ENCODE results near the gene GRID1. TPM values are rescaled to one million over a fixed set of nuclear protein-coding genes. Genes with fewer than 3 reads are reported as not detected.

Gene GRID1
- total and polyA plus RNA-seq, 9 of the 15 experiments (the other 6 are each of a cell fraction or from before 2014, with no cell fraction given), result 0.01 to 7.2 (median 1.2) TPM

DNA sequence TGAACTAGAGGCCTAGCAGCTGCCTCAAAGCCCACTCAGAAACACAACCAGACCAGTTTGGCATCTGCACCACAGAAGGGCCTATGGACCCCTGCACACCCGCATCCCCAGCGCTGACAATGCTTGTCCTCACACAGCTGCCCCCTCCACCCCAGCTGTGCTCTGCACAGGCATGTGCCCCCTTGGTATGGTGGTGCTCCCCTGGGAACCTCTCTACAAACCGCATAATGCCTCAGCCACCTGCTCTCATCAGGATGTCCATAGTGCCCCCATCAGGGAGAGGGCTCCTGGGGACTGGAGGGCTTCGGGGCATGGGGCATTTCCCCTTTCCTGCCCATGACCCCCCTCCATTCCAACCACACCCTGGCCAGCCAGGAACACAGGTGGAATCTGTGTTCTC, 347.5 kb downstream of the GRID1 start:
- POLR2A ChIA-PET, result interaction anchor here (1.0 kb wide), 1 partner anchor 12 kb away, joined by 3 read pairs; no protein-coding TSS in a partner anchor
- intact Hi-C loops (cut with micrococcal nuclease) (no loop called here), in situ Hi-C loops (cut with MboI) (no loop called here)
- Histone ChIP-seq H3K27ac (ENCODE audit: extremely low read depth, low read depth, low read length) (no peak overlapping the region), H3K4me3 (no peak overlapping the region), H3K36me3 (ENCODE audit: control insufficient read depth, insufficient read depth, low read length) (no peaks in the 10 kb centered on the region), H2AFZ (ENCODE audit: low read depth, low read length) (no peak overlapping the region), H3K27me3 (ENCODE audit: control insufficient read depth in 2 of 2, insufficient read depth in 2 of 2, low read length in 2 of 2) (peaks cover 4 to 29% of the 10 kb centered on the region in 2 experiments; a peak in 2 of 5 replicates), H3K79me2 (ENCODE audit: control insufficient read depth, insufficient read depth, low read length) (no peaks in the 10 kb centered on the region), H4K20me1 (replicated peaks; ENCODE audit: control insufficient read depth, insufficient read depth, low read length) (peaks cover 4% of the 10 kb centered on the region; the same call in 1 of the 2 replicates), H3K9ac (ENCODE audit: insufficient read depth in 1 of 2, low read depth in 2 of 2, low read length in 2 of 2) (no peak overlapping the region), H3K4me2 (ENCODE audit: insufficient read depth, low read length) (no peak overlapping the region), H3K9me1 (ENCODE audit: control insufficient read depth, insufficient read depth, low read length) (no peaks in the 10 kb centered on the region), H3K9me3 (replicated peaks; ENCODE audit: control insufficient read depth, insufficient read depth, low read depth, low read length) (no peaks in the 10 kb centered on the region), H3K4me1 (replicated peaks in 1 of 2; ENCODE audit: control insufficient read depth in 2 of 2, insufficient read depth in 2 of 2, low read length in 2 of 2) (peaks cover 4% of the 10 kb centered on the region in 2 experiments; a peak in 2 of 5 replicates)
- no peak for ATAC-seq
- 0% methylated on average over 4 of the region's 4 CpGs for WGBS (ENCODE audit: insufficient coverage, low coverage, missing lambda C conversion rate)
- no peak for FAIRE-seq
- CTCF ChIA-PET (ENCODE audit: low intra/inter-chr PET ratio), result no interaction called here
- BruUV-seq (replicated peaks), result no TSS peak
- TF ChIP-seq ZNF41 (CRISPR knock-in tag; conservative IDR thresholded peaks at IDR 0.05) (no peak), SAFB (IDR thresholded peaks at IDR 0.05; ENCODE audit: borderline replicate concordance, low read depth, low read length) (no peak), EGR1 (conservative IDR thresholded peaks at IDR 0.05) (no peak), BRF1 (IDR thresholded peaks at IDR 0.05; ENCODE audit: borderline replicate concordance, extremely low read depth, insufficient read length) (no peak), ZNF507 (tag; conservative IDR thresholded peaks at IDR 0.05) (no peak), ZNF707 (CRISPR knock-in tag; conservative IDR thresholded peaks at IDR 0.05) (no peak), POLR2G (IDR thresholded peaks at IDR 0.05; ENCODE audit: low read depth, low read length) (no peak), FUS (optimal IDR thresholded peaks at IDR 0.05; ENCODE audit: low read depth, low read length) (no peak), GABPB2 (CRISPR knock-in tag; conservative IDR thresholded peaks at IDR 0.05) (no peak), ZNF764 (CRISPR knock-in tag; IDR thresholded peaks at IDR 0.05; ENCODE audit: low read depth) (no peak), ZNF324 (CRISPR knock-in tag; IDR thresholded peaks at IDR 0.05) (no peak), MAFF (IDR thresholded peaks at IDR 0.05; ENCODE audit: low read length) (no peak), RFX1 (IDR thresholded peaks at IDR 0.05) (no peak)
- TF ChIP-seq, protein P1, sequence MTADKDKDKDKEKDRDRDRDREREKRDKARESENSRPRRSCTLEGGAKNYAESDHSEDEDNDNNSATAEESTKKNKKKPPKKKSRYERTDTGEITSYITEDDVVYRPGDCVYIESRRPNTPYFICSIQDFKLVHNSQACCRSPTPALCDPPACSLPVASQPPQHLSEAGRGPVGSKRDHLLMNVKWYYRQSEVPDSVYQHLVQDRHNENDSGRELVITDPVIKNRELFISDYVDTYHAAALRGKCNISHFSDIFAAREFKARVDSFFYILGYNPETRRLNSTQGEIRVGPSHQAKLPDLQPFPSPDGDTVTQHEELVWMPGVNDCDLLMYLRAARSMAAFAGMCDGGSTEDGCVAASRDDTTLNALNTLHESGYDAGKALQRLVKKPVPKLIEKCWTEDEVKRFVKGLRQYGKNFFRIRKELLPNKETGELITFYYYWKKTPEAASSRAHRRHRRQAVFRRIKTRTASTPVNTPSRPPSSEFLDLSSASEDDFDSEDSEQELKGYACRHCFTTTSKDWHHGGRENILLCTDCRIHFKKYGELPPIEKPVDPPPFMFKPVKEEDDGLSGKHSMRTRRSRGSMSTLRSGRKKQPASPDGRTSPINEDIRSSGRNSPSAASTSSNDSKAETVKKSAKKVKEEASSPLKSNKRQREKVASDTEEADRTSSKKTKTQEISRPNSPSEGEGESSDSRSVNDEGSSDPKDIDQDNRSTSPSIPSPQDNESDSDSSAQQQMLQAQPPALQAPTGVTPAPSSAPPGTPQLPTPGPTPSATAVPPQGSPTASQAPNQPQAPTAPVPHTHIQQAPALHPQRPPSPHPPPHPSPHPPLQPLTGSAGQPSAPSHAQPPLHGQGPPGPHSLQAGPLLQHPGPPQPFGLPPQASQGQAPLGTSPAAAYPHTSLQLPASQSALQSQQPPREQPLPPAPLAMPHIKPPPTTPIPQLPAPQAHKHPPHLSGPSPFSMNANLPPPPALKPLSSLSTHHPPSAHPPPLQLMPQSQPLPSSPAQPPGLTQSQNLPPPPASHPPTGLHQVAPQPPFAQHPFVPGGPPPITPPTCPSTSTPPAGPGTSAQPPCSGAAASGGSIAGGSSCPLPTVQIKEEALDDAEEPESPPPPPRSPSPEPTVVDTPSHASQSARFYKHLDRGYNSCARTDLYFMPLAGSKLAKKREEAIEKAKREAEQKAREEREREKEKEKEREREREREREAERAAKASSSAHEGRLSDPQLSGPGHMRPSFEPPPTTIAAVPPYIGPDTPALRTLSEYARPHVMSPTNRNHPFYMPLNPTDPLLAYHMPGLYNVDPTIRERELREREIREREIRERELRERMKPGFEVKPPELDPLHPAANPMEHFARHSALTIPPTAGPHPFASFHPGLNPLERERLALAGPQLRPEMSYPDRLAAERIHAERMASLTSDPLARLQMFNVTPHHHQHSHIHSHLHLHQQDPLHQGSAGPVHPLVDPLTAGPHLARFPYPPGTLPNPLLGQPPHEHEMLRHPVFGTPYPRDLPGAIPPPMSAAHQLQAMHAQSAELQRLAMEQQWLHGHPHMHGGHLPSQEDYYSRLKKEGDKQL (CRISPR knock-in tag; IDR thresholded peaks at IDR 0.05; ENCODE audit: borderline replicate concordance), result no peak
- TF ChIP-seq, protein P2, sequence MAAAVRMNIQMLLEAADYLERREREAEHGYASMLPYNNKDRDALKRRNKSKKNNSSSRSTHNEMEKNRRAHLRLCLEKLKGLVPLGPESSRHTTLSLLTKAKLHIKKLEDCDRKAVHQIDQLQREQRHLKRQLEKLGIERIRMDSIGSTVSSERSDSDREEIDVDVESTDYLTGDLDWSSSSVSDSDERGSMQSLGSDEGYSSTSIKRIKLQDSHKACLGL (CRISPR knock-in tag; IDR thresholded peaks at IDR 0.05; ENCODE audit: borderline replicate concordance, poor library complexity, severe bottlenecking), result no peak
- no peak for DNase-seq (ENCODE audit: extremely low read depth in 1 of 4, low spot score in 3 of 4)
